NCI-H446 (cell line): ENCODE results near the gene SPRR3.
"Not testable (repeated sequence)": the region's sequence is repeated elsewhere in the genome, so short reads cannot be mapped to it uniquely, and the experiment has no call there.

Experiments
- DNase-seq, 2 experiments: peaks; one replicate each; lab custom pipeline; 2025; lab: John Stamatoyannopoulos, UW

SPRR3 gene

DNA sequence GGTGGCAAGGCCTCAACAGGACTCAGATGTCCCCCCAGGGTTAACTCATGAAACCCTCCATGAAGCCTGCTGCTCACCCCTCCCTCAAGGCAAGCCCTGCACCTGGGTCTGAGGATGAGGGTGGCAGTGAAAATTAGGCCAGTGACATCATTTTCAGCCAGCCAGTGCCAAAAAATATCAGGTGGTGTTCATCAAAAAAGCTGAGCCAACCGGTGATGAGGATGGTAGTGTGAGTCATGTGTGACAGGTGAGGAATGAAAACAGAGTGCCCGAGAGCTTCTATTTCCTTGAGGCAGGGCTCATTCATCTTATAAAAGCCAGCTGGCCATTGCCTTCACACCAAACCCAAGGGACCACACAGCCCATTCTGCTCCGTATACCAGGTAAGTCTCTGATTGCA, 17.8 kb upstream of the SPRR3 start, which contains the start of gene SPRR1A:
SPRR1A (plus strand) TSS at position 339 of the 400 bp plus-strand sequence. CDS start 1,150 bp downstream, outside the sequence.
- DNase-seq, result no peak

GRCh38 chr1:152986578-152986977, 15.0 kb upstream of the SPRR3 start:
- DNase-seq, result no peak

DNA sequence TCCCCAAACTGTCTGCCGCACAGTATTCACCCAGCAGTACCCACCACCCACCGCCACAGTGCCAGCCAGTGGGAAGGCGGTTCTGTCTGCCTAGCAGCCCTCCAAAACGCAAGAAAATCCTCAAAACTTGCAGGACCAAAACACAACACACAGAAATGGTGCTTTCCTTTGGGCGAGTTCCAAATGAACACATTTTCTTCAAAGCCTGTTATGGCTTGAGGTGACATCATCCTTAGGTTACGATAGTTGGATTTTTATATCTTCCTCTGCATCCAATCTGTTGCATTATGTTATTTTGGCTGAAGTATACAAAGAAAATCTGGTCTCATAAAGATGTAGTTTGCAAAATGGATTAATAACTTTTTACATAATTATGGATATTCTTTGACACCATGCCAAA, 8.4 kb upstream of the SPRR3 start:
- DNase-seq, result peak in 1 of 2 experiments; percentile 15

GRCh38 chr1:152995842-152996241, 5.7 kb upstream of the SPRR3 start:
- DNase-seq, result no peak

- no peak for DNase-seq
These were observed 4.7 kb upstream of the SPRR3 start for GRCh38 chr1:152996633-152997400.

DNA sequence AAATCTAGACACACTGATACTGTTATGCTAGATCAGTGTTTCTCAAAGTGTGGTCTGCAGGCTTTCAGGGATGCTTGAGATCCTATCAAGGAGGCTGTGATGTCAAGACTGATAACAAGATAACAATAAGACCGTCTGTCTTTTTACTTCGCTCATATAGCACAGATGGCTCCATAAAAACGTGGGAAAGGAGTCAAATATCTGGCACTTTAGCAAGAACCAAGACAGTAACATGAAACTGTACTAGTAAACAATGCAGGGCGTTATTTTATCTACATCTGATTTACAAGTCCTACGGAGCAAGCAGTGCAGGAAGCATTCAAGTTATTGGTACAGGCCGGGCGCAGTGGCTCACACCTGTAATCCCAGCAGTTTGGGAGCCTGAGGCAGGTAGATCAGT, 3.6 kb upstream of the SPRR3 start:
- DNase-seq, result no peak

DNA sequence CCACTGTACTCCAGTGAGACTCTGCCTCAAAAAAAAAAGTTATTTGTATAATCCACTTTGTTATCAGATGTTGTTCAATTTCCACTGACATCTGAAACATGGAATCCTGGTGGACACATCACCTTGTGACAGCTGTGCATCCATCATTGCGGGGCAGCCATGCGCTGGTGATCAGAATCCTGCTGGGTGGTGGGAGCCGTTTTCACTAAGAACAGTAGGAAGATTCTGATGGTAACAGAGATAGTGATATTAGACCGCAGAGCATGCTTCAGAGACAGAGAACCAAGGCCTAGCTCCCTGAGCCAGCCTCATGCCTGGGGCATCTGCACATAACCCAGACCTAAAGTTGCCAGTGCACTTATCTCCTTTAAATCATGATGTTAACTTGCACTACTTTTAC, 3.1 kb upstream of the SPRR3 start:
- DNase-seq, result no peak

DNA sequence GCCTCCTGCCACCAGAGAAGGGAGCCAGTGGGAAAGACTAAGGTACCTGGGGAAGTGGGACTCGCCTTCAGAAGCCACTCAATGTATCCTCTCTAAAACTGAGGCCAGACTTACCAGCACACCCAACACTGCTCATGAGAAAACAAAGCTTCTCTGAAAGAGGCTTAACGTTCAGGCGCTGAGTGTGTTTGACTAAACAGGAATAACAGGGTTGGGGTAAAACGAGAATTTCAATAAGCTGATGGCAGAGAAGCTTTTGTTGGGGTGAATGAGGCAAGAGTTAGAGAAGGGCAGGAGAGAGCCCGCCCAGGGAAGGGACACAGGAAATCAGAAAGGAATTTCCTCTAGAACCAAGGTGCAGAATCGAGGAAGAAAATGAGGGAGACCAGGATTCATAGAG, 1.7 kb upstream of the SPRR3 start:
- no peak for DNase-seq

GRCh38 chr1:153000294-153000693, 1.3 kb upstream of the SPRR3 start:
- DNase-seq, result no peak

DNA sequence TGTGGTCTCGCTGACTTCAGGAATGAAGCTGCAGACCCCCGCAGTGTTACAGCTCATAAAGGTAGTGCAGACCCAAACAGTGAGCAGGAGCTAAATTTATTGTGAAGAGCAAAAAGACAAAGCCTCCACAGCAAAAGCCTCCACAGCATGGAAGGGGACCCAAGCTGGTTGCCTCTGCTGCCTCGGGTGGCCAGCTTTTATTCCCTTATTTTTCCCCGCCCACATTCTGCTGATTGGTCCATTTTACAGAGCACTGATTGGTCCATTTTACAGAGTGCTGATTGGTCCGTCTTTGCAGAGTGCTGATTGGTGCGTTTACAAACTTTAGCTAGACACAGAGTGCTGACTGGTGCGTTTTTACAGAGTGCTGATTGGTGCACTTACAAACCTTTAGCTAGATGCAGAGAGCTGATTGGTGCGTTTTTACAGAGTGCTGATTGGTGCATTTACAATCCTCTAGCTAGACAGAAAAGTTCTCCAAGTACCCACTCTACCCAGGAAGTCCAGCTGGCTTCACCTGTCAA, 9.7 kb downstream of the SPRR3 start:
- DNase-seq, result not testable (repeated sequence)

GRCh38 chr1:153021829-153022228, 20.3 kb downstream of the SPRR3 start:
- not testable (repeated sequence) for DNase-seq

DNA sequence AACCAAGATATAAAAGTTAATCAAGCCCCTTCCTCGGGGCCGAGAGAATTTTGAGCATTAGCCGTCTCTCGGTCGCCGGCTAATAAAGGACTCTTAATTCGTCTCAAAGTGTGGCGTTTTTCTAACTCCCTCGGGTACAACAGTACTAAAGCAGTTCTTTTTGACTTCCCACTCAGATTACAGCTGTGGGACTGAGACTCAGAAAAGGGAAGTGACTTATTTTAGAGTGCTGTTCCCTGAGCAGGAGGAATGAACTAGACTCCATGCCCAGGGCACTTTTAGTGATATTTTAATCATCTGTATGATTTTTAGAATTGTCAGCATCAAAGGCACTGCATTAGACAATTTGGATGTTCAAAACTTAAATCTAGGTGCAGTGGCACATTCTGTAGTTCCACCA, 20.8 kb downstream of the SPRR3 start:
- not testable (repeated sequence) for DNase-seq

- DNase-seq, result no peak
These were observed 21.6 kb downstream of the SPRR3 start for GRCh38 chr1:153023109-153023508.

GRCh38 chr1:153024413-153024812, 22.9 kb downstream of the SPRR3 start:
- no peak for DNase-seq

DNA sequence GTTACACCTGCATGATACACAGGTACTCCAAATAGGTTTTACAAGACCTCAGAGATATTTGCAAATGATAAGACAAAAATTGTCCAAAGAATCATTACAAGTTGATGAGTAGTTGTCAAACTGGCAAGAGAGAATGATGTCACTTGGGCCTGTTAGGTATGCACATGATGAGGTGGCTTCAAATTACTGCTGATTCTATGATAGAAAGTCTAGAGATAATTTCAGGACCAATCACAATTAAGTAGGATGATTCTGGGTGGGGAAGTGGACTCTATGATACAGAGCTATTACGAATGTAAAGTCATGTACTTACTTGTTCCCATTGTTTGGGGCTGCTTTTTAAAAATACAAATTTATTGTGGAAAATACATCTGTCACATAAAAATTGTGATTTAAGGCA, 24.2 kb downstream of the SPRR3 start:
- DNase-seq, result no peak

GRCh38 chr1:153028766-153029165, 27.2 kb downstream of the SPRR3 start:
- no peak for DNase-seq

GRCh38 chr1:153030895-153031294, 29.3 kb downstream of the SPRR3 start, which contains the start of gene SPRR1B:
Gene SPRR1B, plus strand, starts transcription at chr1:153031203. Its CDS starts 1,143 bp downstream, at chr1:153032346.
- no peak for DNase-seq

DNA sequence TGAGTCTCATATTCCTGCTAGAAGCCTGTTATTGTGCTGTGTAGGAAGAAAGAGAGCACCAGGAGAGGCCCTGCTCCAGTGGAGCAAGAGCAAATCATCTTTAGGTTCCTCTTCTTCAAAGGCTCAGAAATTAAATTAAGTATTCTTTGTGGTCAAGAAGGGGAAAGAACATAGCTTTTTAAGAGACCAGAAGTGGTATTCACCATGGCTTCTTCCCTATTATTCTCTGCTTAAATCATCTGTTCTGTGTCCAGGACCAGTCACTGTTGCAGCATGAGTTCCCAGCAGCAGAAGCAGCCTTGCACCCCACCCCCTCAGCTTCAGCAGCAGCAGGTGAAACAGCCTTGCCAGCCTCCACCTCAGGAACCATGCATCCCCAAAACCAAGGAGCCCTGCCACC, 30.5 kb downstream of the SPRR3 start:
- no peak for DNase-seq

DNA sequence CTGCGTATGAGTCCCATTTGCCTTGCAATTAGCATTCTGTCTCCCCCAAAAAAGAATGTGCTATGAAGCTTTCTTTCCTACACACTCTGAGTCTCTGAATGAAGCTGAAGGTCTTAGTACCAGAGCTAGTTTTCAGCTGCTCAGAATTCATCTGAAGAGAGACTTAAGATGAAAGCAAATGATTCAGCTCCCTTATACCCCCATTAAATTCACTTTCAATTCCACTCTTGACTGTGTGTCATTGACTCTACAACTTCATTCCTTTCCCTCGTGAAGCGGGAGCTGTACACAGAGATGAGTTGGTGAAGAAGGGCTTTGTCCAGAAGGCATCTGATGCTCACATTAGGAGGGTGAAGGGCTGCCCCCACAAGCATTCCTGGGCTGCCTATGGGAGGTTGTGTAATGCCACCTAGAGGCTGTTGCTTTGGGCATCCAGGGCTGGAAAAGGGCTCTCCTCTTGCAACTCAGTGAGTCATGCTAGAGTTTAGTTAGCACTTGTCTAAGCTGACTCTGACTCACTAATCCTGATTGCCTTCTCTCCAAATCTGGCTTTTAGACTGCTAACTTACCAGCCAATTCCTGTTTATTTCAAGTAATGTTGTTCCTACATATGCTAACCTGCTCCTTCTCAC, 31.2 kb downstream of the SPRR3 start:
- peak in 1 of 2 experiments; percentile 26 for DNase-seq

DNA sequence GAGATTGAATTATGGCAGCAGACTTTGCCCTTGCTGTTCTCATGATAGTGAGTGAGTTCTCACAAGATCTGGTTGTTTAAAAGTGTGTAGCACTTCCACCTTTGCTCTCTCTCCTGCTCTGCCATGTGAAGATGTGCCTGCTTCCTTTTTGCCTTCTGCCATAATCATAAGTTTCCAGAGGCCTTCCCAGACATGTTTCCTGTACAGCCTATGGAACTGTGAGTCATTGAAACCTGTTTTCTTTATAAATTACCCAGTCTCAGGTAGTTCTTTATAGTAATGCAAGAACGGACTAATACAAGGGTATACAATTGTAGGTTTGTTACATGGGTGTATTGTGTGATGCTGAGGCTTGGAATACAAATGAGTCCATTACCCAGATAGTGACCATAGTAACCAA, 33.7 kb downstream of the SPRR3 start:
- DNase-seq, result no peak

DNA sequence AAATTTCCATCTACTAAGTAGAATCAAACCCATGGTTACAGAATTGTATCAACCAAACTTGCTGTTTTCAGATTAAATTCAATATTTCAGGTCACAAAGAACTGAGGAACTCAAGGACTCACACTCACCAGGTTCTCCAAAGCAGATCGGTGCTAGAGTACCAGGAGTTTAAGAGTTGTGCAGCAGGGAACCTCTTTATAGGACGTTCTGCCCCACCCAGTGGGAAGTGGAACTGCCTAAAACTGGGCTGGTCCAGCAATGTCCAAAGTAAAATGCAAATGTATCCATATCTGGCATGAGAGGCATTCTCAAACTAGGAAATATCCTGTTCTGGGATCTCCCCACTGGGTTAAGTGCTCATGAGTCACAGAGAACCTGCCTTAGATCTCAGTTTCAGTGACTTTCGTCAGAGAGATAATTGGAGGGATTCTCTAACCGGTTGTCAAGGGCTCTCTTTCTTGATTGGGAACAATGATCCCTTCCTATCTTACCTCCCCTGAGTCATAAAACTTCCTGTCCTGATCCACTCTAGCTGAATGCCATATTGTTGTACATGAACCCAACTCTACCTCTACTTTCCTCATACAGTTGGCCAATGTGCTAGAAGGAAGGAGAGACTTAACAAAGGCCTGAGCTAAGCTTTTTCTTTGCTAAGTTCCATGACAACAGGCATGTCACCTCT, 39.5 kb downstream of the SPRR3 start, which contains the start of gene SPRR2D:
SPRR2D (minus strand) TSS at position 171 of the 682 bp plus-strand sequence. CDS start 774 bp downstream, outside the sequence.
- no peak for DNase-seq

GRCh38 chr1:153049211-153049610, 47.7 kb downstream of the SPRR3 start:
- no peak for DNase-seq
